Dedifferentiated amniotic fluid mesenchymal stem cell (primary cell): ENCODE data around the gene NTMT2.
"Not testable (repeated sequence)": the region's sequence is repeated elsewhere in the genome, so short reads cannot be mapped to it uniquely, and the experiment has no call there.

Experiments used
- DNase-seq: peaks from one replicate; pipeline ENCODE4 v3.0.0-alpha.2; 2016; ENCODE audit errors: extremely low spot score

Gene NTMT2

DNA sequence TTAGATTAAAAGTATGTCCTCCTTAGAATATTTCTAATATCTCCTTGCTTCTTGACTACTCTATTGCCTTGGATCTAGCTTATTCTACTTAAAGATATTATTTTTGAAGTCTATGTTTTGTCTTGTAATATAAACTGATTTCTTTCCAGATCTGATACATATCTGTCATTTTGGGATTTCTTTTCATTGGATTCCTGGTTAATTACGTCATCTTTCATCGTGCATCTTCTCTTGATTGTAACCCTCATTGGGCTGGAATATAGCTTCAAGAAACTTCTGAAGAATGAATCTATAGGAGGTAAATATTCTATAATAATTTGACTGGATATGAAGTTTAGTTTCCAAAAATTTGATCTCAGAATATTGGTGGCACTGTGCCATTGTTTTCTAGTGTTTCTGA is 12.1 kb downstream of the NTMT2 start:
- no peak for DNase-seq

DNA sequence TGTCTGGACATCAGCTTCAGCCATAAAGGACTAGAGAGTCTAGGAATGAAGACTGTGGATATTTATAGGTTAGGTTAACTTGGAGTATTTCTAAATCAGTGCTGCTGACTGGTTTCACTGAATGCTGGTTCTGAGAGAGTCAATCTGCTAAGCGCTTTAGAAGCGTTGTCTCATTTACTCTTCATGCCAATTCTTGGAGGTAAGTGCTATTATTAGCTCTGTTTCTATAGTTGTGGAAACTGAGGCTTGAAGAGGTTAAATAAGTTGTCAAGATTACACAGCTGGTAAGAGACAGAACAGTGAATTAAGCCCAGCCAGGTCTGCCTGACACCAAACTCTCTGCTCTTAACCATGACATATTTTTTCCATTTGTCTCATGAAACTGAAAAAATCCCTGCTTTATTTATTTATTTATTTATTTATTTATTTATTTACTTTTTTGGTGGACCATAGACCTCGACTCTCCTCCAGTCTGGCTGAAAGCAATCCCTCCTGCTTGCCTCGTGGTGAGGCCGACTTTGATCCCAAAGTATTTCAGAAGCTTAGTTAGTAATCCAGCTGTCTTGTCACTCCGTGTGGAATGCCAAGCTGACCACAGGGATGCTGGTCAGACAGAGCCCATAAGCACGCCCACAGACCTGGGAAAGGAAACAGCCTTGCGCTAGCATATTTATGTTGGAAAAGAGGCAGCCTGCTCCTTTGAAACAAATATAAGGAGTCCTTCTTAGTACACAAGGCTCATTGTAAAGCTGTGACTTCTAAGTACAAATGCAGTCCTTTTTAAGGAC is 16.9 kb downstream of the NTMT2 start:
- DNase-seq = peak; percentile 88

DNA sequence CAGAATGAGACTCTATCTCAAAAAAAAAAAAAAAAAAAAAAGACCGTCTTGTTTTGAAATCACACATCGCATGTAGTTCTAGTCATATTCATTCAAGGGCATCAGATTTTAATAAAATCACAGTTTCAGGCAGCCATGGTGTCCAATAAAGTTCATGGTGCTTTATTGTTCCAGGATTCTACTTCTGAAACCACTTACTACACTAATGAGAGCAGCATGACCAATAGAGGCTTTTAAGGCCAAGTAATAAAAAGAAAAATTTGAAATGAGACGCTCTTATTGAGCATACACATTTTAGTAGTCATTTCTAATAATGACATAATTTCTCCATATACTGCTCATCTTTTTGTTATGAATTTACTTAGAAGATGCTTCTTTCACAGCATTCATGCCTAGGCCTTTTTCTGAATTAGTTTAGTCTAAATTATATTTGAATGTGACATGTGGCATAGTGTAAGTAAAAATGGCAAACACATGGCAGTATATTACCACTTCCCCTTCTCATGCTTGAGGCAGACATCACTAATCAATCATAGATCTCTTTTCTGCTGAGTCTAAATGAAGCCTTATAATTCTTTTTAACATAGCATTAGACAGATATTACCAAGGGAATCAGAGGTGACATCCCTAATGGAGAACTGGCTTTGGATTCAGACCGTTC is 18.5 kb downstream of the NTMT2 start:
- no peak for DNase-seq

GRCh38 chr1:170166518-170167180 is 20.9 kb downstream of the NTMT2 start:
- DNase-seq = no peak

GRCh38 chr1:170168265-170168664 is 22.5 kb downstream of the NTMT2 start:
- DNase-seq = peak; percentile 70

GRCh38 chr1:170170513-170170912 is 24.8 kb downstream of the NTMT2 start:
- not testable (repeated sequence) for DNase-seq

DNA sequence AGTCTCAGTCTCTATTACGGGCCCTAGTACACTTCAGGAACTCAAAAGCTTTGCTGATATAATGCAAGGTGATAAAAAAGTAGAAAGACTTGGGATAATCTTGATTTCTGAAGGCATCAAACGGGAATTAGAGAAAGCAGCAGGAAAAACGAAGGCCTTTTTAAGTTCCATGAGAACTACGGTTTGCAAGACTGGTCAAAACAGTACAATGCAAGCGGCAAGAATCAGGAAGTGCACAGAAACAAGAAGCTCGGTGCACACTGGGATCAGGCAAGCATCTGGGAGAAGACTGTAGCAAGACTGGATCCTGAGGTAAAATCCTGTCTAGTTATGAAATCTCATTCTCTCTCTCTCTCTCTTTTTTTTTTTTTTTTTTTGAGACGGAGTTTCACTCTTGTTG is 28.6 kb downstream of the NTMT2 start:
- no peak for DNase-seq

DNA sequence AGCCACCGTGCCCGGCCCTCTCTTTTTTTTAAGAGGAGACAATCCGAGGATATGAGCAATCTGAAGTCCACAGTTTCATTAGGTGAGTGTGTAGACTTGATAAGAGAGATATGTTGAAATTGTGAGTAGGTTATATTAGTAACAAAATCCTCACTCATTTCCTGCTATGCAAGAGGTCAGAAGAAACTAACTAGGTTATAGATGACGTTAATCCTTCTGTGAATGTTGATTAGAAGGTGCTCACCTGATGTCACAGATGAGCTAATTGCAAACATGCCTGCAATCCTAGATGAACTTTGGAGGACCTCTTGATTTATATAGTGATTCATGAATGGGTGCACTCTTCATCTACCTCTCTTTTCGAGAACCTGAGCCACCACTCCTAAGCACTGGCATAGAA is 29.3 kb downstream of the NTMT2 start:
- DNase-seq = no peak

DNA sequence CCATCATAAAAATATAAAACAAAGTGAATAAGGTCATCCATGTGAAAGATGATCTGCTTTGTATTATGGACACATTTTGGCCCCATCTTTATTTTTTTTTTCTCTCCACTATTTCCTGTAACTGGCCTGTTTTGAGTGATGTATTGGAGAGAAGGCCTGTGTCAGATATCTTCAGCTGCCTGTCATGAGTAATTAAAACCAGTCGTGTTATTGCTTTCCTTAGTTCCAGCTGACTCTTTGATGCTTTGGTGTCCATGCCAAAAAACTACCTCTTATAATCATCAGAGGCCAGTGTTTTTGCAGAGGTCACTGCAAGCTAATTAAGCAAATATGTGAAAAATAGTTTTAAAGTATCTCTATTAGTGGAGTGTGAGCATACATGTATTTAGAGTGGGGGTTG is 29.7 kb downstream of the NTMT2 start:
- no peak for DNase-seq

DNA sequence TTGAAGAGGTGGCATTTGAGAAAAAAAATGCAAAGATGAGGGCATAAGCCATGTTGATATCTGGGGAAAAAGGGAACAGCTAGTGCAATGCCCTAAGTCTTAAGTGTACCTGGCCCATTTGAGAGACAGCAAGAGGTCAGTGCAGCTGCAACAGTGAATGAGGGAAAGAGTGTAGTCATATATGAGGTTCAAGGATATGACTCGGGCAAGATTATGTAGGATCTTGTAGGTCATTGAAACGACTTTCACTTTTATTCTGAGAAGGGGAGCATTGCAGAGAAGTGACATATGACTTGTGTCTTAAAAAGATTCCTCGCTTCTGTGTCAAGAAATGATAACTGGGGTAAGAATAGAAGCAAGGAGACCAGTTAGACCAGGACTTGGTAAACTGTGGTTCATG is 31.0 kb downstream of the NTMT2 start:
- no peak for DNase-seq

DNA sequence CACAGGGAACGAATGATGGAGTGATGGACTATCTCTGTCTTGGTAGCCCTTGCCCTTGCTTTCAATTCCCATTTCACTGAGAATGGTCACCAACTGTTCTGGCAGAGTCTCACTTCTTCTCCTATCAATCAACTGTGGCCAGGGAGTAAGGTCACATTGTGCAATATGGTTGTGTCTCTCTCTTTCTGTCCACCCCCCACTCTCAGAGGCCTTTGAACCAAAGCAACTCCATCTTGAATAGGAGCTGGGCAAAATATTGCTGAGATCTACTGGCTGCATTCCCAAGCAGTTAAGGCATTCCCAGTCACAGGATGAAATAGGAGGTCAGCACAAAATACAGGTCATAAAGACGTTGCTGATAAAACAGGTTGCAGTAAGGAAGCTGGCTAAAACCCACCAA is 36.7 kb downstream of the NTMT2 start:
- no peak for DNase-seq

DNA sequence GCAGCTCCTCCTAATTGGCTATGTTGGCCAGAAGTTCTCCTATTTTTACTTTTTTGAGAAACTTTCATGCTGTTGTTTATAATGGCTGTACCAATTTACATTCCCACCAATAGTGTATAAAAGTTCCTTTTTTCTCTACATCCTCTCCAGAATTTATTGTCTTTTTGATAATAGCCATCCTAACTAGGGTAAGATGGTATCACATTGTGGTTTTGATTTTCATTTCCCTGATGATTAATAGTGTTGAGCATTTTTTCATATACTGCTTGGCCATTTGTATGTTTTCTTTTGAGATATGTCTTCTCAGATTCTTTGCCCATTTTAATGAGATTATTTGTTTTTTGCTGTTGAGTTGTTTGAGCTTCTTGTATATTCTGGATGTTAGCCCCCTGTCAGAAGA is 46.8 kb downstream of the NTMT2 start:
- no peak for DNase-seq

GRCh38 chr1:170194451-170194850 is 48.7 kb downstream of the NTMT2 start:
- DNase-seq = no peak

DNA sequence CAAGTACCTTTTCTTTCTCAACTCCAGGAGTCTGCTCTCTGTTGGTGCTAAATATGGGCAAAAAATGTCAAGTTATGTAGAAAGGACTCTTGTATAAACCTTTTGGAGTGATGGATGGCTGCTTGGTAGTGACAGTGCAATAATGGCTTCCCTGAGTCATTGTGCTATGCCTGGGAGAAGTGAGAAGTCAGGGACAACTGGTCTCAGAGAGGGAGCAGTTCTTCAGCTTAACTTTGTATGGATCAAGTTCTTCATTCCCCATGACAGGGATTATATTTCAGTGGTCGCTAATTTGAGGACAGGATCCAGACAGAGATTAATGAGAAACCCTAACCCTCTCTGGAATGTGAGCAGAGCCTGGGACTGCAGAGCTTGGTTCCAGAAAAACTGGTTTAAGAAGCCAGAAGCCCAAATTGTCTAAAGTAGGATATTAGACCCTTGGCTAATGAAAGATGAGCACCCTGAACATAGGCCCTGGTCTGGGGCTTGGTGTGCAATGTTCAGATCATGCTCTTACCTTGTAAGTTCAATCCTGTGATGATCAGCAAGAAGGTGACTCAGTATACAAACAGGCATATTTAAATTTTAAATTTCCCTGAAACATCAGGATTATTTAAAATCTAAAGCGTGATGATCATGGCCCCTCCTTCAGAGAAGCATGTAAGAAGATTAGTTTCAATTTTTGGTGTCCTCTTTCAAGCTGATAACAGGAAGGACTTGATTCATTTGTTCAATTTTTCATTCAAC is 50.9 kb downstream of the NTMT2 start:
- no peak for DNase-seq

- no peak for DNase-seq
These were observed 52.3 kb downstream of the NTMT2 start for GRCh38 chr1:170198090-170198489.

DNA sequence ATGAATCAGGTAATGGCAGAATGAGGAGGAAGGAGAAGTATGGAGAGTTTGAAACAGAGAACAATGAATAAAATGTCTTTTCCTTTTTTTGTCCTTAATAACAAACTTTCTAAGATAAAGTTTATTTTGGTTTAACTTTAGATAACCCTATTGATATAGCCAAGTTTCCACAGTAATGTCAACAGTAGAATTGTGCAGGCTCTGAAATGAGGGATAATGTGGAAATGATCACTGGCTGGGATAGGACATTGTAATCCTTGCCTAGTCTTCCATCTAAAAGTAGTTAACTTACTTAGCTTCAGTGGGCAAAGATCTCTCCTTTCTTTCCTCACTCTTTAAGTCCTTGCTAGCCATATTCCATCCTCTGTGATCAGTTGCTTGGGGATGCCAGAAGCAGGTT is 52.8 kb downstream of the NTMT2 start:
- no peak for DNase-seq

- no peak for DNase-seq
These were observed 54.4 kb downstream of the NTMT2 start for GRCh38 chr1:170200161-170200560.

GRCh38 chr1:170200621-170201397 is 55.0 kb downstream of the NTMT2 start:
- DNase-seq = no peak

GRCh38 chr1:170203693-170204092 is 57.9 kb downstream of the NTMT2 start:
- DNase-seq = no peak

- DNase-seq = peak; percentile 65
These were observed 58.4 kb downstream of the NTMT2 start for GRCh38 chr1:170204121-170204520.

GRCh38 chr1:170205301-170205700 is 59.5 kb downstream of the NTMT2 start:
- no peak for DNase-seq
